H54 (cell line): ENCODE measurements around the gene ZBTB8A.

ENCODE experiments used
- DNase-seq: peaks from one replicate; pipeline ENCODE4 v3.0.0; 2011; ENCODE audit warnings: low spot score, mixed read lengths; ENCODE audit not compliant: insufficient read length
- FAIRE-seq: peaks from 3 replicates; lab custom pipeline; 2011; peaks lifted over from hg19 to GRCh38; lab: Jason Lieb, UNC
- POLR2A ChIP-seq: IDR thresholded peaks from 2 replicates; pipeline ENCODE4 v1.6.1; 2011; ENCODE audit warnings: low read depth, mild to moderate bottlenecking, low read length

Gene ZBTB8A

GRCh38 chr1:32557812-32558211 lies 18.6 kb downstream of the ZBTB8A start:
- TF ChIP-seq POLR2A: no peak
- FAIRE-seq: no peak
- no peak for DNase-seq

- DNase-seq (no peak), FAIRE-seq (no peak)
- no peak for TF ChIP-seq POLR2A
Observed at GRCh38 chr1:32568929-32569328, 29.7 kb downstream of the ZBTB8A start.

GRCh38 chr1:32580348-32581017 lies 41.3 kb downstream of the ZBTB8A start:
- DNase-seq (no peak), FAIRE-seq (no peak)
- no peak for TF ChIP-seq POLR2A

- no peak for TF ChIP-seq POLR2A
- FAIRE-seq: no peak
Observed at GRCh38 chr1:32592943-32593342, 53.7 kb downstream of the ZBTB8A start.

GRCh38 chr1:32600034-32600433 lies 60.8 kb downstream of the ZBTB8A start:
- no peak for TF ChIP-seq POLR2A
- FAIRE-seq: no peak

More at GRCh38 chr1:32592943-32593342, 53.7 kb downstream of the ZBTB8A start:
- DNase-seq: peak; percentile 6

GRCh38 chr1:32605711-32606424 lies 66.6 kb downstream of the ZBTB8A start:
- no peak for TF ChIP-seq POLR2A
- FAIRE-seq: no peak
- no peak for DNase-seq

More at GRCh38 chr1:32600034-32600433, 60.8 kb downstream of the ZBTB8A start:
- no peak for DNase-seq

GRCh38 chr1:32606565-32607371 lies 67.5 kb downstream of the ZBTB8A start:
- no peak for FAIRE-seq
- no peak for TF ChIP-seq POLR2A
- DNase-seq: no peak

- no peak for FAIRE-seq
- no peak for DNase-seq
- TF ChIP-seq POLR2A: no peak
Observed at GRCh38 chr1:32609180-32609579, 70.0 kb downstream of the ZBTB8A start.

- DNase-seq (no peak), FAIRE-seq (no peak)
- TF ChIP-seq POLR2A: no peak
Observed at GRCh38 chr1:32611859-32612188, 72.6 kb downstream of the ZBTB8A start.

- TF ChIP-seq POLR2A: peak; percentile 92
- FAIRE-seq (peak; percentile 65), DNase-seq (peak; percentile 94)
Observed at GRCh38 chr1:32612189-32612881, 73.1 kb downstream of the ZBTB8A start.

- DNase-seq (no peak), FAIRE-seq (no peak)
- no peak for TF ChIP-seq POLR2A
Observed at GRCh38 chr1:32613472-32613871, 74.2 kb downstream of the ZBTB8A start.

- no peak for TF ChIP-seq POLR2A
- DNase-seq (no peak), FAIRE-seq (no peak)
Observed at GRCh38 chr1:32618673-32619221, 79.5 kb downstream of the ZBTB8A start.

- FAIRE-seq: no peak
- DNase-seq: no peak
- TF ChIP-seq POLR2A: no peak
Observed at GRCh38 chr1:32619701-32620485, 80.7 kb downstream of the ZBTB8A start.
